ENCODE results near the gene GLYATL3.

- TF ChIP-seq EP300 (IDR thresholded peaks at IDR 0.05; ENCODE audit: borderline replicate concordance in 1 of 2, control insufficient read depth in 1 of 2, low read depth in 2 of 2, low read length in 2 of 2) (no peak), EZH2 (IDR thresholded peaks at IDR 0.05; ENCODE audit: borderline replicate concordance, control insufficient read depth, low read depth, low read length) (no peak), ZNF687 (IDR thresholded peaks at IDR 0.05) (no peak), YY1 (IDR thresholded peaks at IDR 0.05; ENCODE audit: low read depth, low read length) (no peak), ATF3 (IDR thresholded peaks at IDR 0.05; ENCODE audit: borderline replicate concordance, extremely low read depth, low read depth, low read length) (no peak), ZBTB33 (IDR thresholded peaks at IDR 0.05) (no peak), TCF7 (IDR thresholded peaks at IDR 0.05; ENCODE audit: borderline replicate concordance) (no peak), HDAC2 (IDR thresholded peaks at IDR 0.05) (no peak)
These were observed 64.8 kb downstream of the GLYATL3 start for GRCh38 chr6:49564552-49564951.
